Muscle layer of colon (tissue), 2 donors: ENCODE measurements around the gene LCK.
"Not testable (repeated sequence)": the region's sequence is repeated elsewhere in the genome, so short reads cannot be mapped to it uniquely, and the experiment has no call there.

Source experiments
- H3K27ac ChIP-seq: one replicate; pipeline ENCODE4 v1.7.0; 2013; ENCODE audit warnings: low read depth, mild to moderate bottlenecking, low read length, moderate library complexity
- H3K27me3 ChIP-seq, 2 donors: one replicate each; pipeline ENCODE4 v1.7.0; 2013; ENCODE audit warnings: low read length in 2 of 2, mild to moderate bottlenecking in 2 of 2; ENCODE audit not compliant: insufficient read depth in 2 of 2, control insufficient read depth in 1 of 2
- H3K36me3 ChIP-seq: one replicate; pipeline ENCODE4 v1.7.0; 2013; ENCODE audit warnings: mild to moderate bottlenecking, low read length; ENCODE audit not compliant: insufficient read depth
- H3K4me1 ChIP-seq: one replicate; pipeline ENCODE4 v1.7.0; 2013; ENCODE audit warnings: mild to moderate bottlenecking, low read length; ENCODE audit not compliant: insufficient read depth
- H3K4me3 ChIP-seq, 2 donors: one replicate each; pipeline ENCODE4 v1.7.0; 2013; ENCODE audit warnings: low read length in 2 of 2, low read depth in 1 of 2, mild to moderate bottlenecking in 1 of 2, moderate library complexity in 1 of 2
- H3K9ac ChIP-seq: one replicate; pipeline ENCODE4 v1.7.0; 2013; ENCODE audit warnings: low read length
- H3K9me3 ChIP-seq: one replicate; pipeline ENCODE4 v1.7.0; 2013; ENCODE audit warnings: mild to moderate bottlenecking, low read length
- donor health status: abdominal sarcoma.
- donor health status: Adenocarcinoma of cecum.

LCK gene

DNA sequence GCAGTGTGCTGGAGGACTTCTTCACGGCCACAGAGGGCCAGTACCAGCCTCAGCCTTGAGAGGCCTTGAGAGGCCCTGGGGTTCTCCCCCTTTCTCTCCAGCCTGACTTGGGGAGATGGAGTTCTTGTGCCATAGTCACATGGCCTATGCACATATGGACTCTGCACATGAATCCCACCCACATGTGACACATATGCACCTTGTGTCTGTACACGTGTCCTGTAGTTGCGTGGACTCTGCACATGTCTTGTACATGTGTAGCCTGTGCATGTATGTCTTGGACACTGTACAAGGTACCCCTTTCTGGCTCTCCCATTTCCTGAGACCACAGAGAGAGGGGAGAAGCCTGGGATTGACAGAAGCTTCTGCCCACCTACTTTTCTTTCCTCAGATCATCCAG is 34.6 kb downstream of the LCK start:
- H3K4me3 ChIP-seq: no peak overlapping the region
- no peaks in the 10 kb centered on the region for H3K36me3 ChIP-seq
- no peaks in the 10 kb centered on the region for H3K9me3 ChIP-seq

DNA sequence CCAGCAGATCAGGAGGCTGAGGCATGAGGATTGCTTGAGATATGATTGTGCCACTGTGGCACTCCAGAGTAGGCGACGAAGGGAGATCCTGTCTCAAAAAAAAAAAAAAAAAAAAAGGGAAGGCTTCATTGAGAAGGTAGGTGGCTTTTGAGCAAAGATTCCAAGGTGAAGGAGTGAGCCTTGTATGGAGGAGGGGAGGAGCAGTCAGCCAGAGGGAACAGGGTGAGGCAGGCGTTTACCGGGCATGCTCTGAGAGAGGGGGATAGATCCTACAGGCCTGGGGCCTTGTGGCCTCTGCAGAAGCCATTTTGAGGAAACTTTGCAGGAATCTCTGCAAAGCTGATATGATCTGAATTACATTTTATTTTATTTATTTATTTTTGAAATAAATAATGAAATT is 35.7 kb downstream of the LCK start:
- Histone ChIP-seq H3K36me3 (no peaks in the 10 kb centered on the region), H3K4me3 (no peak overlapping the region), H3K9me3 (no peaks in the 10 kb centered on the region), H3K9ac (no peak overlapping the region), H3K27me3 (no peaks in the 10 kb centered on the region), H3K27ac (no peak overlapping the region), H3K4me1 (no peaks in the 10 kb centered on the region)

More for the DNA sequence above, 34.6 kb downstream of the LCK start:
- Histone ChIP-seq H3K27ac (no peak overlapping the region), H3K27me3 (no peaks in the 10 kb centered on the region), H3K9ac (no peak overlapping the region), H3K4me1 (no peaks in the 10 kb centered on the region)

DNA sequence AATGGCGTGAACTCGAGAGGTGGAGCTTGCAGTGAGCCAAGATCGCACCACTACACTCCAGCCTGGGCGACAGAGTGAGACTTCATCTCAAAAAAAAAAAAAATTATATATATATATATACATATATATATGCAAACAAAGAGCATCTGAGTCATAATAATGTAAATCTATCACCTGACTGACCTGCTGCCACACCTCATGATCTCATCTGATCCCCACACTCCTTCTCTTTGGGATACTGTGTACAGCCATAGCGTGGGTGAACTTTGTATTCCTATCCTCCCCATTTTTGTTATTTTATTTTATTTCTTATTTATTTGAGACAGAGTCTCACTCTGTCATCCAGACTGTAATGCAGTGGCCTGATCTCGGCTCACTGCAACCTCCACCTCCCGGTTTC is 38.2 kb downstream of the LCK start:
- H3K9me3 ChIP-seq: no peaks in the 10 kb centered on the region
- H3K36me3 ChIP-seq: no peaks in the 10 kb centered on the region
- no peak overlapping the region for H3K9ac ChIP-seq
- no peak overlapping the region for H3K27ac ChIP-seq
- H3K4me1 ChIP-seq: peaks cover 5% of the 10 kb centered on the region
- H3K27me3 ChIP-seq: no peaks in the 10 kb centered on the region
- no peak overlapping the region for H3K4me3 ChIP-seq

DNA sequence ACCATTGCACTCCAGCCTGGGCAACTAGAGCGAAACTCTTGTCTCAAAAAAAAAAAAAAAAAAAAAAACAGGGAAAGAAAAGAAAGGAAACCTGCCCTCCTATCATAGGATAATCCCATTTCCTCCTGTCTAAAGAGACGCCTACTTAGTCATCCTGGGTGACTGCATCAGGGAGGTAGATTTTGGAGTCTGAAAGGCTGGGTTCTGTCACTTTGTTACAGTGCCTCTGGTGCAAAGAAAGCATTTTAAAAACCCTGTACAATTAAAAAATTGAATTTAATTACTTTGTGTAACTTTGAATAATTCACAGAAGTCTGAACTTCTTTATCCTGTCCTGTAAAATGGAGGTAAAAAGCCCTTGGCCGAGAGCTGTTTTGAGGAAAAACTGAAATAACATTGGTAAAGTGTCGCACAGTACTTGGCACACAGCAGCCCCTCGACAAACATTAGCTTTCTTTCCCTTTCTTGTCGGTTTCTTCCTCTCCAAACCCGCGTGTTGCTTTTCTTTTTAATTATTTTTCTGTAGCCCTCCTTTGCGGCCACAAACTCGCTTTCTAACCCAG is 40.2 kb downstream of the LCK start:
- no peaks in the 10 kb centered on the region for H3K27me3 ChIP-seq
- H3K36me3 ChIP-seq: no peaks in the 10 kb centered on the region
- H3K27ac ChIP-seq: peak overlapping the region; percentile 80
- H3K9ac ChIP-seq: peak overlapping the region; percentile 27
- no peaks in the 10 kb centered on the region for H3K9me3 ChIP-seq
- H3K4me3 ChIP-seq: peak overlapping the region; percentile 68 to 79
- H3K4me1 ChIP-seq: peaks cover 5% of the 10 kb centered on the region

DNA sequence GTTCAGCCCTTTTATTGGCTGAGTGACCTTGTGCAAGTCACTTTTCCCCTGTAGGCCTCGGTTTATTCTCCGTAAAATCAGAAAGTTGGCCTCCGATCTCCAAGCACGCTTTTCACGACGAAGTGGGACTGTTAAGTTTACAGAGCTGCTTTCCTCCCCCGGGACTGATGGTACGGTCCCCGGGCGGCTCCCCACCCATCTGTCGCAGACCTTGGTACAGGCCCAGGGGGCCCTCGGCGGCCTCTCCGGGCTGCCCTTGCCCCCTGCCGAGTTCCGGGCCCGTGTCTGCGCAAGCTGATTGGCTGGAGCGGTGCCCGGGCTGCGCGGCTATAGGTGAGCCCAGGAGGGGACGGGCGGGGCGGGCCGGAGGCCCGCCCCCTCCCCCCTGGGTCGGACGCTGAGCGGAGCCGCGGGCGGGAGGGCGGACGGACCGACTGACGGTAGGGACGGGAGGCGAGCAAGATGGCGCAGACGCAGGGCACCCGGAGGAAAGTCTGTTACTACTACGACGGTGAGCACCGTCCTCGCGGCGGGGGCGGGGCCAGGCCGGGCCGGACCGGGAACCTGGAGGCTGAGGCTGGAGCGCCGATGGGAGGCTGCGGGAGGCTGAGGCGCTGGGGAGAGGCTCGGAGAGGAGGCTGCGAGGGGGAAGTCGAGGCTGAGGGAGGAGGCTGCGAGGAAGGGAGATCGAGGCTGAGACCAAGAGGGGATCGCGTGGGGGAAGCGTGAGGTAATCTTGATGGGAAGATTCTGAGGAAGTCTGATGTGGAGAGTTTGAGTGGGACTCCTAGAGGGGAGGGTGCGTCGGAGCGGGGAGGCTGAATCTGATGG is 40.9 kb downstream of the LCK start, which contains the start of gene HDAC1:
TSS of gene HDAC1 (plus strand) at position 376 of the 831 bp plus-strand sequence. CDS start at position 463, 87 bp downstream.
- no peaks in the 10 kb centered on the region for H3K9me3 ChIP-seq

DNA sequence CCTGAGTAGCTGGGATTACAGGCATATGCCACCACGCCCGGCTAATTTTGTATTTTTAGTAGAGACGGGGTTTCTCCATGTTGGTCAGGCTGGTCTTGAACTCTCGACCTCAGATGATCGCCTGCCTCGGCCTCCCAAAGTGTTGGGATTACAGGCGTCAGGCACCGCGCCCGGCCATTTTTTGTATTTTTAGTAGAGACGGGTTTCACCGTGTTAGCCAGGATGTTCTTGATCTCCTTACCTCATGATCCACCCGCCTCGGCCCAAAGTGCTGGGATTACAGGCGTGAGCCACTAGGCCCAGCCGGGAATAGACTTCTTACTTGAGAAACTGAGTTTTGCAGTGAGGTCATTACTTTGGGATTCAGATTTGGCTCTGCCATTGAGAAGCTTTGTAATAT is 47.1 kb downstream of the LCK start:
- H3K9ac ChIP-seq, H3K4me1 ChIP-seq, H3K9me3 ChIP-seq, H3K4me3 ChIP-seq, H3K27ac ChIP-seq, H3K27me3 ChIP-seq: not testable (repeated sequence)
- peaks cover 12% of the 10 kb centered on the region for H3K36me3 ChIP-seq

More for the DNA sequence above, 40.9 kb downstream of the LCK start, which contains the start of gene HDAC1:
- Histone ChIP-seq H3K36me3 (no peaks in the 10 kb centered on the region), H3K27ac (peak within 1 kb of the TSS; percentile 86), H3K4me1 (peaks cover 5% of the 10 kb centered on the region), H3K9ac (peak within 1 kb of the TSS; percentile 74), H3K4me3 (peak within 1 kb of the TSS; percentile 77 to 79), H3K27me3 (no peaks in the 10 kb centered on the region)

DNA sequence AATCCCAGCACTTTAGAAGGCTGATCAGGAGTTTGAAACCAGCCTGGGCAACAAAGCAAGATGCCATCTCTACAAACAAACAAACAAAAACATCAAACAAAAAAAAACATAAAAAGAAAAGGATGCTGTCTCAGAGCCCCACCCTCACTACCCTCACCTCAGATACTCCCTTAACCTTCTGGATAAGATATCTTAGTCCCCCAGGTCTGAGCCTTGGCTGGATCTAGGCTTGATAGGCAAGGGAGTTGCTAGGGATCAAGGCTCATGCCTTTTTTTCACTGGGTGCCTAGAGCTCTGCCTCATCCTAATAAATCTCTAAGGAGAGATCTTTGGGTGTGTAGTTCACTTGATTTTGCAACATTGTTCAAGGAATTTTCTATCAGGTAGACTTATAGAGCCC is 48.3 kb downstream of the LCK start:
- no peaks in the 10 kb centered on the region for H3K9me3 ChIP-seq
- no peak overlapping the region for H3K27ac ChIP-seq
- H3K9ac ChIP-seq: no peak overlapping the region
- no peaks in the 10 kb centered on the region for H3K4me1 ChIP-seq
- peaks cover 23% of the 10 kb centered on the region for H3K36me3 ChIP-seq
- H3K27me3 ChIP-seq: no peaks in the 10 kb centered on the region
- H3K4me3 ChIP-seq: no peak overlapping the region

DNA sequence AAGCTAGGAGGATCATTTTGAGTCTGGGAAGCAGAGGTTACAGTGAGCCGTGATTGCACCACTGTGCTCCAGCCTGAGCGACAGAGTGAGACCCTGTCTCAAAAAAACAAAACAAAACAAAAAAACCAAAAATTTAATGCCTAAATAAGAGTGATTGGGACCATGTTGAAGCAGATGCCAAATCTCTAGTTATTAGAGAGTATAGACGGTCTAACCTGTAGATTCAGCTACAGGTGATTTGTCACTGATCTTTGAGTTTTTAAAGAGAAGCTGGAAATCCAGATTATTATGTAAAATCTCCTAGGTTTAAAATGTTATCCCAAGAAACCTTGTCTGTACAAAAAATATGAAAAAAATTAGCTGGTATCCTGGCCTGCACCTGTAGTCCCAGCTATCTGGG is 52.3 kb downstream of the LCK start:
- no peak overlapping the region for H3K27ac ChIP-seq
- no peaks in the 10 kb centered on the region for H3K4me1 ChIP-seq
- no peaks in the 10 kb centered on the region for H3K27me3 ChIP-seq
- no peak overlapping the region for H3K4me3 ChIP-seq
- no peak overlapping the region for H3K9ac ChIP-seq
- H3K36me3 ChIP-seq: peaks cover 24% of the 10 kb centered on the region
- no peaks in the 10 kb centered on the region for H3K9me3 ChIP-seq

DNA sequence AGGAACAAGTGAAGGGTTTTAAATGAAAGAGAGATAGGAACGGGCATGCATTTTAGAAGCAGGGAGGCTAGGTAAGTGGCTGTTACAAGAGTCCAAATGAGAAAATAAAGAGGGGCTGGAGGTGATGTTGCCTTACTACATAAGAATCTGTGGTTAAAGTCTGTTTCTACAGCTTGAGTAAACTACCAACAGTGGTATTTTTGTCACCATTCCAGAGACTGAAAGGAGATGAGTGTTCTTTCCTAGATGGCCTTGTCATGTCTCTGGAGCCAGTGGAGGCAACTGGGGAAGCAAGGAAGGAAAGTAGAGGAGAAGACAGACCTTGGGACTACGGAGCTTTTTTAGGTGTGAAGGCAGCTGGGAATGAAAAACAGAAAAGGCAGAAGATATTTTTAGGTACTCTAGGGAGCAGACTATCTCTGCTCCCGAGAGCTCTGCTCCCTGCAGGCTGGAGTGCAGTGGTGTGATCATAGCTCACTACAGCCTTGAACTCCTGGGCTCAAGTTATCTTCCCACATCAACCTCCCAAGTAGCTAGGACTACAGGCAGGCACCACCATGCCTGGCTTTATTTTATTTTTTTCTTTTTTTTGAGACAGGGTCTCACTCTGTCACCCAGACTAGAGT is 53.0 kb downstream of the LCK start:
- Histone ChIP-seq H3K27me3 (no peaks in the 10 kb centered on the region), H3K4me3 (no peak overlapping the region), H3K9me3 (no peaks in the 10 kb centered on the region)

DNA sequence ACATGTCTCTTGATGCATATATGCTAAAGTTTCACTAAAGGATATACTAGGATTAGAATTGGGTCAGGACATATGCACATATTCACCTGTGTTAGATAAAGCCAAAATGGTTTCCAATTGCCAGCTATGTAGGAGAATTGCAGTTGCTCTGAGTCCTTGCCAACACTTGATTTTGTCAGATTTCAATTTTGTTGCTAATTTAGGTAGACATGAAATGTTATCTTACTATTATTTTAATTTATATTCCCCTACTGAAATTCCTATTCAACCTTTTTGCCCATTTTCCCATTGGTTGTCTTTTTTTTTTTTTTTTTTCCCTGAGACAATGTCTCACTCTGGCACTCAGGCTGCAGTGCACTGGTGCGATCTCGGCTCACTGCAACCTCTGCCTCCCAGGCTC is 54.2 kb downstream of the LCK start:
- Histone ChIP-seq H3K27me3 (no peaks in the 10 kb centered on the region), H3K36me3 (peaks cover 24% of the 10 kb centered on the region), H3K4me1 (peaks cover 8% of the 10 kb centered on the region), H3K9ac (no peak overlapping the region), H3K27ac (no peak overlapping the region), H3K4me3 (no peak overlapping the region), H3K9me3 (no peaks in the 10 kb centered on the region)

More for the DNA sequence above, 53.0 kb downstream of the LCK start:
- Histone ChIP-seq H3K36me3 (peaks cover 24% of the 10 kb centered on the region), H3K4me1 (no peaks in the 10 kb centered on the region), H3K27ac (no peak overlapping the region), H3K9ac (no peak overlapping the region)

DNA sequence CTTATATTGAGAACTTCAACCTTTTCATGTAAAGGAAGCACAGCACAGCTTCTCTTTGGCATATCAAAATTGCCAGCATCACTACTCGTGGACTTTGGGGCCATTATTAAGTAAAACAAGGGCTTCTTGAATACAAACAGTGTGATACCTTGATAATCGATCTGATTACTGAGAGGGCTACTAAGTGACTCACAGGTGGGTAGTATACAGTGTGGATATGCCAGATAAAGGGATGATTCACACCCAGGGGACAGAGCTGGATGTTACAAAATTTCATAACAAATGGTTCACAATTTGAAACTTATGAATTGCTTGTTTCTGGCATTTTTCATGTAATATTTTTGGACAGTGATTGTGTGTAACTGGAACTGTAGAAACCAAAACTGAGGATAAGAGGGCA is 56.3 kb downstream of the LCK start:
- H3K4me1 ChIP-seq: peaks cover 8% of the 10 kb centered on the region
- H3K9me3 ChIP-seq: no peaks in the 10 kb centered on the region
- H3K36me3 ChIP-seq: peaks cover 19% of the 10 kb centered on the region

More for the DNA sequence above, 56.3 kb downstream of the LCK start:
- Histone ChIP-seq H3K27me3 (no peaks in the 10 kb centered on the region), H3K27ac (no peak overlapping the region), H3K9ac (no peak overlapping the region), H3K4me3 (no peak overlapping the region)
